Hematopoietic multipotent progenitor cell treated with erythropoietin and hydrocortisone succinate and interleukin-3 and kit ligand, for 15 days (in vitro differentiated cells): ENCODE measurements around the gene FGF19.

Experiments used
- DNase-seq: peaks from one replicate; pipeline ENCODE4 v3.0.0-alpha.2; 2015; ENCODE audit warnings: low spot score

Gene FGF19, protein sequence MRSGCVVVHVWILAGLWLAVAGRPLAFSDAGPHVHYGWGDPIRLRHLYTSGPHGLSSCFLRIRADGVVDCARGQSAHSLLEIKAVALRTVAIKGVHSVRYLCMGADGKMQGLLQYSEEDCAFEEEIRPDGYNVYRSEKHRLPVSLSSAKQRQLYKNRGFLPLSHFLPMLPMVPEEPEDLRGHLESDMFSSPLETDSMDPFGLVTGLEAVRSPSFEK

DNA sequence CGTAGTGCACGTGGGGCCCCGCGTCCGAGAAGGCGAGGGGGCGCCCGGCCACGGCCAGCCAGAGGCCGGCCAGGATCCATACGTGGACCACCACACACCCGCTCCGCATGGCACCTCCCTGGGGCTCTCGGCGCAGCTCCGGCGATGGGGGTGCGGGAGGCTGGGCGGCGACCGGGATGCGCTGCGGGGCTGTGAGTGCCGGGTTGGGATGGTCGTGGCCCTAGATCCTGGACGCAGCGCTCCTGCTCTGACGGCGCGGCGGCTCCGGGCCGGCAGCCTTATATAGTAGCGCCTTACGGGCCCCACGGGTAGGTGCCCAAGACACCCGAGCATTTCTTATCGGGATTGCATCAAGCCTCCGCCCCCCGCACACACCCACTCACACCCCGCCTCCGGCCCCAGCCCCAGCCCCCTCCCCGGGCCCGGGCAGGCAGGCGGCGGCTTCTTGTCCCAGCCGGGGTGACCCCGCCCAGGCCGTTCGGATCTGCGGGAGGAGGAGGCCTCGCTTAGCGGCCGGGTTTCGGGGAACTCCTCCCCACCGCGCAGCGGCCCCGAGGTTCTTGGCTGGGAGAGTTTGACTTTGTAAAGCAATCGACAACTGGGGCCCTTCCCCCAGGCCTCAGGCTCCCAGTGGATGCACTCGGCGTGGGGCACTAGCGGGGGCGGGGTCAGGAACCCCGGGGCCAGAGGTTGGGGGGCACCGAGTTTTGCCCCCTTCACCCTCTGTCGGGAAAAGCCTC is at the start of gene FGF19:
Gene FGF19 (minus strand): TSS at position 255 of the 740 bp plus-strand sequence. CDS start 146 bp downstream, at position 109.
- DNase-seq = no peak

GRCh38 chr11:69752890-69753289 is 49.1 kb upstream of the FGF19 start:
- DNase-seq = no peak

DNA sequence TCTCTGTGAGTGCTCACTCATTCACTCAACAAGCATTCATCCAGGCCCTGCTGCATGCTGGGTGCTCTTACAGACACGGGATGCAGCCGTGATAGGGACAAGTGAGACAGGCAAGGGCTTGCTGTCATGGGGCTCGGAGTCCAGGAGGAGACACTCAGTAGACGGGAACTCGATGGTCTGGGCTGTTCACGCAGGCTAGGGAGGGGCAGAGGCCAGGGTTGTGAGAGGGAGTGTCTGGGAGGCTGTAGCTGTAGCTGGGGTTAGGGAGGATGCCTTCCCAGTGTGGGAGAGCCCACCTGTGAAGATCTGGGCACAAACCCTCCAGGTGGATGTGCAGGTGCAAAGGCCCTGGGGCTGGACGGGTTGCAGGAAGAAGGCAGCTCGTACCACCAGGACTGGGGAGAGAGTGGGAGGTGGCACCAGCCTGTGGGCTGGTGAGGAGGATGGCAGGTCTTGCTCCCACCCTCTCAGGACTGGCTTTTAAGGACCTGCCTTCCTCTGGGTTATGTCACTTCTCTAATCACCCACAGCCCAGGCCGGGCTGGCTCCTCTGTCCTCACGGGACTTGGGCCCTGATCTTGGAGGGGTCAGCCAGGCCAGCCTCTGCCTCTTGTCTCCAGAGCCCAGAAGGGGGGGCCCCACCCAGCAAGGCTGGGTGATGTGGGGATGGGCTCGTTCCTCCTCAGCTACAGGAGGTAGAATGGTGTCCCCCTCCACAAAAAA is 47.2 kb upstream of the FGF19 start:
- no peak for DNase-seq

- no peak for DNase-seq
These were observed 46.5 kb upstream of the FGF19 start for GRCh38 chr11:69750108-69750850.

- no peak for DNase-seq
These were observed 44.8 kb upstream of the FGF19 start for GRCh38 chr11:69748637-69749036.

GRCh38 chr11:69746752-69747742 is 43.2 kb upstream of the FGF19 start:
- no peak for DNase-seq

DNA sequence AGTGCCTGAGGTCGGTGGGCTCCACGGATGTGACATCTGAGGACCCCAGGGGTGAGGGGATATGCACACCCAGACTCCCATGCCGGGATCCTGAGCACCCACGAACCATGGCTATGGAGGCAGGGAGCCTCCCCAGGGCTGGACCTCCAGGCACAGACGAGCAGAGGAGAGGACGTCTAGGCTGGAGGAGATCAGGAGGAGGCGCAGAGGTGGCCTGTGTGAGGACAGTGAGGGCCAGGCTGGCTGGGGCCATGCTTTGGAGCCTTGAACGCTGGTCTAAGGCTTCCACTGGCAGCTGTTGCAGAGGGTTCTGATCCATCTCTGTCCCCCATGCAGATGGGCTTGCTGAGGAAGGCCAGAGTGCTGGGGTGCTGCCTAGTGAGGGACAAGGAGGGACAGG is 42.3 kb upstream of the FGF19 start:
- no peak for DNase-seq

- no peak for DNase-seq
These were observed 41.4 kb upstream of the FGF19 start for GRCh38 chr11:69745201-69745600.

- DNase-seq = no peak
These were observed 40.6 kb upstream of the FGF19 start for GRCh38 chr11:69744435-69744834.

DNA sequence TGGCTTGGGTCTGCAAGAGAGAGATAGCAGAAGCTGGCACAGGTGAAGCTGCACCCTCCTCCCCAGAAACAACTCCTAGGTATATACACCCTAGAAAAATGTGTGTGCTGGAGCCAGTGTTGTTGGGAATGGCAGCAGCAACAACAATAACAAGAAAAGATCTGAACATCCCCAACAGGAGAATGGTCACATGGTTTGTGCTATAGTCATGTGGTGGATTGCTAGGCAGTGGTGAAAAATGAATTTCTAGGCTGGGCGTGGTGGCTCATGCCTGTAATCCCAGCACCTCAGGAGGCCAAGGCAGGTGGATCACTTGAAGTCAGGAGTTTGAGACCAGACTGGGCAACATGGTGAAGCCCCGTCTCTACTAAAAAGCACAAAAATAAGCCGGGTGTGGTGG is 31.0 kb upstream of the FGF19 start:
- DNase-seq = no peak

DNA sequence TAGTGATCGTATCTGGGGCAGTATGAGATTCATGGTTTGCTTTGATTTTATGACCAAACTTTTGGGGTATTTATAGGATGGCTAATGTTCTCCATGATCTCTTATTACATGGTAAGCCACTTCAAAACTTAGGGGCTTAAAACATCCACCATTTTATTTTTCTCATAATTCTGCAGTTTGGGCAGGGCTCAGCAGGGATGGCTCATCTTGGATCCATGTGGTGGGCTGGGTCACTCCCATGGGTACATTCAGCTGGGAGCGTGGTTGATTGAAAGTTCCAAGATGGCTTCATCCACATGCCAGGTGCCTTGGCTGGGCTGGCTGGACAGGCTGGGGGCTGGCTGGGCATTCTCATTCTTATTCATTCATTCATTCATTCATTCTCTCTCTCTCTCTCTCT is 30.5 kb upstream of the FGF19 start:
- DNase-seq = no peak

GRCh38 chr11:69732910-69733309 is 29.1 kb upstream of the FGF19 start:
- DNase-seq = no peak

GRCh38 chr11:69731110-69731509 is 27.3 kb upstream of the FGF19 start:
- DNase-seq = no peak

DNA sequence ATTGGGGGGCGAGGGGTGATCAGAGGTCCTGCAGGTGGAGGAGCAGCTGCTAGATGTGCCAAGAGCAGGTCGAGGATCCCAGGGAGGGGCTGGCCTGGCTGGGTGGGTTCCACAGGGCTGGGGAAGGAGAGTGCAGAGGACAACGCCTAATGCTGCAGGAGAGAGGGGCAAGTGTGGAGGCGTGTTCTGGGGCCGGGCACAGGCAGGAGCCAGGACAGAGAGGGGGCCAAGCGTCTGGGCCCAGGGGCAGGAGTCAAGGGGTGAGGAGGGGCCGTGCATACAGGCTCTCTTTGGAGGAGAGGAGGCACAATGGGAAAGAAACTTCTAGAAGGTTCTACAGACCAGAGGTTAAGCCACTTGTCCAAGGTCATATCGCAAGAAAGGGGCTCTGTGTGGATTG is 26.7 kb upstream of the FGF19 start:
- no peak for DNase-seq

DNA sequence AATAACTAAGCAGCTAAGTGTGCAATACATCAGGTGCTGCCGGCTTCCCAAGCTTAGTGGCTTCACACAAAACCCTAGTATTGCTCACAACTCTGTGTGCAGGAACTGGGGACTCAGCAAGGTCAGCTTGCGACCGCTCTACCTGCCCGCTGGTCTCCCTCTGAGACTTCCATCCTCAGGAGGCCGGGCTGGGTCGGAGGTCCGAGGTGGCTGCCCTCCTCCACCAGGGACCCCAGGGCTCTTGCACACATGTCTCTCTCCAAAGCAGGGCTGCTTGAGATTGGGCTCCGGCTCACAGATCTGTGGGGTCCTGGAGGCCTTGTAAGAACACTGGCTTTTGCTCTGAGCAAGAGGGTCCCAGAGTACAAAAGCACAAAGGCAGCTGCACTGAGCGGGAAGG is 25.4 kb upstream of the FGF19 start:
- no peak for DNase-seq

GRCh38 chr11:69727266-69727665 is 23.4 kb upstream of the FGF19 start:
- DNase-seq = no peak

- DNase-seq = no peak
These were observed 22.7 kb upstream of the FGF19 start for GRCh38 chr11:69726481-69726880.

DNA sequence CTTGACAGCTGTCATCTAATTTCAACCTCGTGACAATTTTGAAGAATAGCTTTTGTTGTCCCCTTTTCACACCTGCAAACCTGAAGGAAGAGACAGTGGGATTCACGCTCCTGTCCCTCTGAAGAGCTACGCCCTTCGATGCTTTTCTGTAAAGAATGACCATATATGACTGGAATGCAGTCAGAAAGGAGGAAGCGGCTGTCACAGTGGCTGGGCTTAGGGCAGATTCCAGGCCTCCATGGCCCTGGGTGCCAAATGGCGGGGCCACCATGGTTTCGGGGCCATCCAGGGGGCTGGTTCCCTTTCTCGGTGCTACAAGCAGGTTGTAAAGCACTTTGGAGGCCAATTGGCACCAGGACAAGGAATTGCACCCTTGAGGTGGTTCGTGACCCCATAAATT is 22.2 kb upstream of the FGF19 start:
- no peak for DNase-seq

DNA sequence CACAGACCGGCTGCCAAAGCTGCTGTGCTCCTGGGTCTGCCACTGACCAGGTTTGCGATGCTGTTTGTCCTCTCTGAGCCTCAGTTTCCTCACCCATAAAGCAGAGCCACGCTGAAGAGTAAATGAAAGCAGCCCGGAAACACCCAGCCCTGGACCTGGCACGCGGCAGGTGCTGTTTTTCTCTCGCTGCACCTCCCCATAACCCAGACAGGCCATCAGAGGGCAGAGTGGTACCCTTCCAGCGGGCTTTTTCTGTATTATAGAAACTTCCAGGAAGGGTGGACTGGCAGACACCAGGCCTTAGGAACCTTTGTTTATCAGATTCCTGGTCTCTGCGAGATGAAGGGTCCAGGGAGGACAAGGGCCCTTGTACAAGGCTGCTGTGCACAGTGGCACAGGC is 17.9 kb upstream of the FGF19 start:
- DNase-seq = no peak

DNA sequence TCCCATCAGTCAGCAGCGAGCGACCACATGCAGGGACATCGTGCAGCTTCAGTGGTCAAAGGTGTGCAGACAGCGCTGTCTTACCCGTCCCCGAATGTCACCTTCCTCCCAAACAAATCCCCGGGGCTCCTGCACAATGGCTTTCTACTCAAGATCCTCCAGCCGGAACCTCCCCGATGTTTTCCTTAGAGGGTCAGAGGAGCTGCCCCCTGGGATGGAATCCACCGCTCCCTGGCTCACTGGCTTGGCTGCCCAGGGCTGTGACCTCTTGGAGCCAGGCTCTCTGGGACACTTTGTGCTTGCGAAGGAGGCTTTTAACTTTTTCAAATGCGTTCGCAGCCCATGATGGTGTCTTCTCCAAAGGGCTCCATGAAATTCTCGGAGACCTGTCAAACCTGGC is 17.3 kb upstream of the FGF19 start:
- DNase-seq = no peak

GRCh38 chr11:69718912-69719311 is 15.1 kb upstream of the FGF19 start:
- no peak for DNase-seq
